ENCODE results near the gene PAM.
A peak's percentile ranks its signal among the peaks of the same experiment; 100 is the strongest.
"Not testable (repeated sequence)": the region's sequence is repeated elsewhere in the genome, so short reads cannot be mapped to it uniquely, and the experiment has no call there.

The PAM gene

DNA sequence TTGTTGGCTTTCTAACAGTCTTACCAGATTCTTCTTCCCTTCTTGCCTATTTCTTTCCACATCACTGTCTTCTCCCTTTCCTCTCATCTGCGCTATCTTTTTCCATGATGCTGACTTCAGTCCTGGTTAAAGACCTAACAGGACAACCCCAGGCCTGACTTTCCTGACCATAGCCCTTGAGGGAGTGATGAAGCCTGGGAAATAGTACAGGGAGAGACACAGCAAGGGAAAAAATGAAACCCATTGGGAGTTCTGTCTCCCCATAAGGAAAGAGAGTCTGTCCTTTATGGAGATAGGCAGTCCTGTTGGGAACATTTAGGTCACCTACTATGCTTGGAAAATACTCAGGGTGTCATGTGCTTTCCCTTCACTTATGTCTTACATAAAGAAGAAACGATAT lies 272.2 kb downstream of the PAM start:
- FAIRE-seq: no peak
- no peak for TF ChIP-seq SPI1 (IDR thresholded peaks at IDR 0.05; ENCODE audit: low read depth, low read length)
- TF ChIP-seq PAX5 (IDR thresholded peaks at IDR 0.05; ENCODE audit: insufficient read depth, low read length, severe bottlenecking): no peak
- TF ChIP-seq POLR2AphosphoS5 (IDR thresholded peaks at IDR 0.05; ENCODE audit: low read depth, low read length): no peak
- TF ChIP-seq TAF1 (IDR thresholded peaks at IDR 0.05; ENCODE audit: low read depth, low read length): no peak
- TF ChIP-seq POU2F2 (IDR thresholded peaks at IDR 0.05; ENCODE audit: low read depth, low read length): no peak
- no peak for TF ChIP-seq POLR2A (IDR thresholded peaks at IDR 0.05; ENCODE audit: low read depth, low read length)
- DNase-seq (ENCODE audit: insufficient read length, low spot score): no peak

- DNase-seq (ENCODE audit: insufficient read length, low spot score): no peak
- FAIRE-seq: no peak
- no peak for TF ChIP-seq POU2F2 (IDR thresholded peaks at IDR 0.05; ENCODE audit: low read depth, low read length)
- no peak for TF ChIP-seq POLR2AphosphoS5 (IDR thresholded peaks at IDR 0.05; ENCODE audit: low read depth, low read length)
- no peak for TF ChIP-seq SPI1 (IDR thresholded peaks at IDR 0.05; ENCODE audit: low read depth, low read length)
- no peak for TF ChIP-seq POLR2A (IDR thresholded peaks at IDR 0.05; ENCODE audit: low read depth, low read length)
- TF ChIP-seq PAX5 (IDR thresholded peaks at IDR 0.05; ENCODE audit: insufficient read depth, low read length, severe bottlenecking): no peak
Observed at GRCh38 chr5:103031607-103032006, 276.5 kb downstream of the PAM start.

GRCh38 chr5:103033696-103034095 lies 278.6 kb downstream of the PAM start:
- no peak for FAIRE-seq
- no peak for TF ChIP-seq POLR2A (IDR thresholded peaks at IDR 0.05; ENCODE audit: low read depth, low read length)
- no peak for DNase-seq (ENCODE audit: insufficient read length, low spot score)

GRCh38 chr5:103034662-103035392 lies 279.7 kb downstream of the PAM start:
- DNase-seq (ENCODE audit: insufficient read length, low spot score) (no peak), FAIRE-seq (no peak)
- TF ChIP-seq SPI1 (IDR thresholded peaks at IDR 0.05; ENCODE audit: low read depth, low read length): no peak
- TF ChIP-seq TAF1 (IDR thresholded peaks at IDR 0.05; ENCODE audit: low read depth, low read length): no peak
- no peak for TF ChIP-seq POU2F2 (IDR thresholded peaks at IDR 0.05; ENCODE audit: low read depth, low read length)
- no peak for TF ChIP-seq POLR2A (IDR thresholded peaks at IDR 0.05; ENCODE audit: low read depth, low read length)
- no peak for TF ChIP-seq PAX5 (IDR thresholded peaks at IDR 0.05; ENCODE audit: insufficient read depth, low read length, severe bottlenecking)
- no peak for TF ChIP-seq POLR2AphosphoS5 (IDR thresholded peaks at IDR 0.05; ENCODE audit: low read depth, low read length)

DNA sequence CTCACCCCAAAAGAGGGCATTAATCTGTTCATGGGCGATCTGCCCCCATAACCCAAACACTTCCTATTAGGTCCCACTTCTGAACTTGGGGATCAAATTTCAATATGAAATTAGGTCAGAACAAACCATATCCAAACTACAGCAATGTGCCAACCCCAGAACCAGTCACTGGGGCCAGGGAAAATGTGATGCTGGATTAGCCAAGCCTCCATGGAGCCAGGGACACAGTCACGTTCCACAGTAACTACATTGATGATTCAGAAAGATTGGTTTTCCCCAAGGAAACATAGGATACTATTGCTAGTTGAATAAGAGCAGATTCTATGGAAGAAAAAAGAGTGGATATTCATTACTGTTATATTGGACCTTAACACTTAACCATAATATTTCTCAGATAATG lies 280.6 kb downstream of the PAM start:
- no peak for FAIRE-seq
- DNase-seq (ENCODE audit: insufficient read length, low spot score): no peak
- TF ChIP-seq POLR2AphosphoS5 (IDR thresholded peaks at IDR 0.05; ENCODE audit: low read depth, low read length): no peak
- TF ChIP-seq TAF1 (IDR thresholded peaks at IDR 0.05; ENCODE audit: low read depth, low read length): no peak
- no peak for TF ChIP-seq SPI1 (IDR thresholded peaks at IDR 0.05; ENCODE audit: low read depth, low read length)
- TF ChIP-seq POLR2A (IDR thresholded peaks at IDR 0.05; ENCODE audit: low read depth, low read length): no peak
- TF ChIP-seq POU2F2 (IDR thresholded peaks at IDR 0.05; ENCODE audit: low read depth, low read length): no peak
- no peak for TF ChIP-seq PAX5 (IDR thresholded peaks at IDR 0.05; ENCODE audit: insufficient read depth, low read length, severe bottlenecking)

GRCh38 chr5:103036601-103037000 lies 281.5 kb downstream of the PAM start:
- DNase-seq (ENCODE audit: insufficient read length, low spot score): no peak
- FAIRE-seq: no peak
- TF ChIP-seq POLR2A (IDR thresholded peaks at IDR 0.05; ENCODE audit: low read depth, low read length): no peak
- TF ChIP-seq SPI1 (IDR thresholded peaks at IDR 0.05; ENCODE audit: low read depth, low read length): no peak

DNA sequence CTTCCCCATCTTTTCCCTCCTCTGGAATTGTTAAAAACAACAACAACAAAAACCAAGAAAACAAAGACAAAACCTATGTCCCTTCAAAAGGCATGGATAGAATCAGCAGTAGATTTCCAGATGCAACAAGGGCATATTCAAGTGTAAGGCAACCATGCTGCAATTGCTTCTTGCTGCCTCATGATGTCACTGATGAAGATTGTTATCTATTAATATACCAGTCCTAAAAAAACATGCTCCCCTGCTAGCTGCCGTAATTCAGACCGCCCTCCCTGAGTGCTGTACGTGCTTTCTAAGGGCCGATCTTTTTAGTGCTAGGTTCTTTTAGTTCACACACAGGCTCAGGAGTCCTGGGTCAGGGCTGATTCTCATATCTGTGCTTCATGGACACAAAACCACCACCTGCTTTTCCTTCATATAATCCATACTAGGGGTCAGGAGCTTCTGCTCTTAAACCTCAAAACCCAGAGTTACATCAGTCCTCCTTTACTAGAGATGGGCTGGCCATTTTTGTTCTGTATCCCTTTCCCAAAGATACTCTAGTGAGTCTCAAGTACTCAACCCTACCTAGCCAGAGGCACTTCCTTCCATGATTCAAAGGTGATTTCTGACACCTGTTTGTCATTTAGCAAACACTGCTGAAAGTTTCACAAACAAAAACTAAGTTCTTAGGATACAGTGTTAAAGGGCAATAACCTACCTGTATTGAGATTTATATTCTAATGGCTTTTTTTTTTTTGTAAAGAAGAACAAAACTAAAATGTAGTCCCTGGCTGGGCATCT lies 282.8 kb downstream of the PAM start:
- FAIRE-seq (no peak), DNase-seq (ENCODE audit: insufficient read length, low spot score) (no peak)
- TF ChIP-seq TAF1 (IDR thresholded peaks at IDR 0.05; ENCODE audit: low read depth, low read length): no peak
- no peak for TF ChIP-seq POLR2A (IDR thresholded peaks at IDR 0.05; ENCODE audit: low read depth, low read length)

DNA sequence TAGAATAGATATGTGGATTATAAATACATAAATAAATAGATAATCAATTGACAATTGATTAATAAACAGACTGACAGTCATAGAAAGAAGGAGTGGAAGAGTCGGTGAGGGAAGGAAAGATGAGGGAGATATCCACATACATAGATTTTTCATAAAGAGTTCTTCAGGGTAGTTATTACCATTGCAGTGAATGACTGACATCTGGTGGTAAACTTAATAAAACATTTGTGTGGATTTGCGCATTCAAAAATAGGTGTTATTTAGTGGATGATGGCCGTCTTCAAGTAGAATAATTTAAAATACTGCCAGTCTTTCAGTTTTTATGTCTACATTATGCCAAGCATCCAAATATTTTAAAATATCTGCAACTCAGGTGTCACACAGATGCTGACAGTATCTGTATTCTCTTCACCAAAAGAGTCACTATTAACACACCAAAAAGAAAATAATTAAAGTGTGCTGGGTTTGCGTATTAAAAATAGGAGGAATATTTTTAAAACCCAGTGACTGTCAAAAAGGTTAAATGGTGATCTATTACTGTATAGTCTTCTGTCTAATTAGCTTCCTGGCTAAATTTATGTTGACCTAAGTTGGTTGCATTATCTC lies 286.1 kb downstream of the PAM start:
- TF ChIP-seq SPI1 (IDR thresholded peaks at IDR 0.05; ENCODE audit: low read depth, low read length): no peak
- TF ChIP-seq POLR2AphosphoS5 (IDR thresholded peaks at IDR 0.05; ENCODE audit: low read depth, low read length): no peak
- no peak for TF ChIP-seq TAF1 (IDR thresholded peaks at IDR 0.05; ENCODE audit: low read depth, low read length)
- TF ChIP-seq POLR2A (IDR thresholded peaks at IDR 0.05; ENCODE audit: low read depth, low read length): no peak
- no peak for TF ChIP-seq POU2F2 (IDR thresholded peaks at IDR 0.05; ENCODE audit: low read depth, low read length)
- TF ChIP-seq PAX5 (IDR thresholded peaks at IDR 0.05; ENCODE audit: insufficient read depth, low read length, severe bottlenecking): no peak
- DNase-seq (ENCODE audit: insufficient read length, low spot score): no peak
- FAIRE-seq: peak; percentile 88

DNA sequence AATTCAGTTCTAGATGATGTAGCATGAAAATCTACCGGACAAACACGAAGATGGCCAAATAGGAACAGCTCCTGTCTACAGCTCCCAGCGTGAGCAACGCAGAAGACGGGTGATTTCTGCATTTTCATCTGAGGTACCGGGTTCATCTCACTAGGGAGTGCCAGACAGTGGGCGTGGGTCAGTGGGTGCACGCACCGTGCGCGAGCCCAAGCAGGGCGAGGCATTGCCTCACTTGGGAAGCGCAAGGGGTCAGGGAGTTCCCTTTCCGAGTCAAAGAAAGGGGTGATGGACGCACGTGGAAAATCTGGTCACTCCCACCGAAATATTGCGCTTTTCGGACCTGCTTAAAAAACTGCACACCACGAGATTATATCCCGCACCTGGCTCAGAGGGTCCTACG lies 291.6 kb downstream of the PAM start:
- FAIRE-seq; DNase-seq (ENCODE audit: insufficient read length, low spot score): not testable (repeated sequence)

Data from GM12891 (cell line).